ENCODE measurements around the gene CAMP. TPM values are rescaled to one million over a fixed set of nuclear protein-coding genes. Genes with fewer than 3 reads are reported as not detected.
A peak's percentile ranks its signal among the peaks of the same experiment; 100 is the strongest.
"Not testable (repeated sequence)": the region's sequence is repeated elsewhere in the genome, so short reads cannot be mapped to it uniquely, and the experiment has no call there.

CAMP gene
- total RNA-seq, 1 experiment from 2014 or later: not detected

DNA sequence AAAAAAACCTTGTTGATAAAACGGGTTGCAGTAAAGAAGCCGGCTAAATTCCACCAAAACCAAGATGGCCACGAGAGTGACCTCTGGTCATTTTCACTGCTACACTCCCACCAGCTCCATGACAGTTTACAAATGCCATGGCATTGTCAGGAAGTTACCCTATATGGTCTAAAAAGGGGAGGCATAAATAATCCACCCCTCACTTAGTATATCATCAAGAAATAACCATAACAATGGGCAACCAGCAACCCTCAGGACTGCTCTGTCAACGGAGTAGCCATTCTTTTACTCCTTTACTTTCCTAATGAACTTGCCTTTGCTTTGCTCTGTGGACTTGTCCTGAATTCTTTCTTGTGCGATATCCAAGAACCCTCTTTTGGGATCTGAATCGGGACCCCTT, 20.7 kb upstream of the CAMP start:
- no peak for DNase-seq
- H3K4me3 ChIP-seq: no peak overlapping the region
- no peaks in the 10 kb centered on the region for H3K9me3 ChIP-seq
- H3K27me3 ChIP-seq: no peaks in the 10 kb centered on the region
- no peaks in the 10 kb centered on the region for H3K36me3 ChIP-seq

DNA sequence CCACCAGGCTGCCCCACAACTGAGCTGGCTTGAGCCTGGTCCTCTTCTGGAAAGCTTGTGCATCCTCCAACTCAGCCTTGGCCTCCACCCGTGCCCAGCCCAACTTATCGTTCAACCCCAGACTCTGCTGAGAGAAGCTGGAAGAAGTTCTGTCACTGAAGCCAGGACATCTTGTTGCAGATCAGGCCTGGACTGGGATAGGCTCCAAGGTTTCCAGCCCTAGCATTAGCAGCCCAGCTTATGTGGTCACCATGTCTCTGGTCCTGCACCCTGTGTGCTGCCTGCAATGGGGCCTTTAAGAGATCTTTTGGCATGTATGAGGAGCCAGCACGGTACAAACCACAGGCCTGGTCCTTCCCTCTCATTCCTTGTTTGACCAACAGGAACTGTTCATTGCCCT, 15.2 kb upstream of the CAMP start:
- Histone ChIP-seq H3K9me3 (no peaks in the 10 kb centered on the region), H3K27me3 (no peaks in the 10 kb centered on the region), H3K36me3 (no peaks in the 10 kb centered on the region), H3K4me3 (no peak overlapping the region)
- DNase-seq: no peak

DNA sequence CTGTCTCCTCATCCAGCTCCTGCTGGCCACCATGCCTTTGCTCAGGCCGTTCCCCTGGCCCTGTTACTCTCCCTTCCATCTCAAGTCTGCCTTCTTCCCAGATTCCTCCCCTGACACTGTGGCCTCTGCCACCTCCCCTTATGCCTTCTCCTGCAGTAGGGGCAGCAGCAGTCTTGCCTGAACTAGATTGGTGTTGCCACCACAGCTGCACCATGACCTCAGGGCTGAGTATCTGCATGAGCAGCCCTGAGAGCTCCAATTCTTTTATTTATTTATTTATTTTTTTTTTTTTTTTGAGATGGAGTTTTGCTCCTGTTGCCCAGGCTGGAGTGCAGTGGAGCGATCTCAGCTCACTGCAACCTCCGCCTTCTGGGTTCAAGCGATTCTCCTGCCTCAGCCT, 13.8 kb upstream of the CAMP start:
- H3K36me3 ChIP-seq: no peaks in the 10 kb centered on the region
- no peaks in the 10 kb centered on the region for H3K9me3 ChIP-seq
- H3K27me3 ChIP-seq: no peaks in the 10 kb centered on the region
- H3K4me3 ChIP-seq: no peak overlapping the region
- DNase-seq: no peak

DNA sequence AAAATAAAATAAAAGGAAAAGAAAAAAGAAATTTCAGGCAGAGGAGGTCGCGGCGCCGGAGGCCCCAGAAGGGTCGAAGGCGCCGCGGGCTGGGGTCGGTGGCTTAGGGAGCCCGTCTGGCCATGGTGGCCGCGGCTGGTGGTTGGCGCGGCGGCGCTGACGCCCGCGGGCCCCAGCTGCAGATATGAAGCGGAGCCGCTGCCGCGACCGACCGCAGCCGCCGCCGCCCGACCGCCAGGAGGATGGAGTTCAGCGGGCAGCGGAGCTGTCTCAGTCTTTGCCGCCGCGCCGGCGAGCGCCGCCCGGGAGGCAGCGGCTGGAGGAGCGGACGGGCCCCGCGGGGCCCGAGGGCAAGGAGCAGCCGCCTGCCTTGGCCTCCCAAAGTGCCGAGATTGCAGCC, 12.8 kb upstream of the CAMP start:
- not testable (repeated sequence) for H3K27me3 ChIP-seq, DNase-seq, H3K9me3 ChIP-seq, H3K4me3 ChIP-seq, H3K36me3 ChIP-seq

DNA sequence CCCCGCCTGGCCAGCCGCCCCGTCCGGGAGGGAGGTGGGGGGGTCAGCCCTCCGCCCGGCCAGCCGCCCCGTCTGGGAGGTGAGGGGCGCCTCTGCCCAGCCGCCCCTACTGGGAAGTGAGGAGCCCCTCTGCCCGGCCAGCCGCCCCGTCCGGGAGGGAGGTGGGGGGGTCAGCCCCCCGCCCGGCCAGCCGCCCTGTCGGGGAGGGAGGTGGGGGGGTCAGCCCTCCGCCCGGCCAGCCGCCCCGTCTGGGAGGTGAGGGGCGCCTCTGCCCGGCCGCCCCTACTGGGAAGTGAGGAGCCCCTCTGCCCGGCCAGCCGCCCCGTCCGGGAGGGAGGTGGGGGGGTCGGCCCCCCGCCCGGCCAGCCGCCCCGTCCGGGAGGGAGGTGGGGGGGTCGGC, 11.5 kb upstream of the CAMP start:
- not testable (repeated sequence) for H3K4me3 ChIP-seq, H3K27me3 ChIP-seq, H3K9me3 ChIP-seq, H3K36me3 ChIP-seq, DNase-seq

DNA sequence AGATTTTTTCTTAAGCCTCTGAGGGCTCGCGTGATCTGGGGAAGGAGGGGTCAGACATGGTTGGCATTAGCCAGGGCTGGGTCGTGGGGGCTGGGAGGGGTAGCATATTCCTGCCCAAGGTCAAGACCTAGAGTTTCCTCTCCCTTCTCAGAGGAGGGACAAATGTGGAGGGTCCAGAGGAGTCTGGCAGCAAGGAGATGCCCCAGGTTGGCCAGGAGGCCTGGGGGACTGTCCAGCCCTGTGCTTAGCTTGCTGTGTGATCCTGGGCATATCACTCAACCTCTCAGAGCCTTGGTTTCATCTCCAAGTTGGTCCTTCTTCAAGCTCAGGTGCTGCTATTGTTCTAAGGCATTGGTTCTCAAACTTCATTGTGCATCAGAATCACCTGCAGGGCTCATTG, 9.1 kb upstream of the CAMP start:
- H3K9me3 ChIP-seq: no peaks in the 10 kb centered on the region
- DNase-seq: no peak
- H3K36me3 ChIP-seq: no peaks in the 10 kb centered on the region
- H3K27me3 ChIP-seq: no peaks in the 10 kb centered on the region
- no peak overlapping the region for H3K4me3 ChIP-seq

DNA sequence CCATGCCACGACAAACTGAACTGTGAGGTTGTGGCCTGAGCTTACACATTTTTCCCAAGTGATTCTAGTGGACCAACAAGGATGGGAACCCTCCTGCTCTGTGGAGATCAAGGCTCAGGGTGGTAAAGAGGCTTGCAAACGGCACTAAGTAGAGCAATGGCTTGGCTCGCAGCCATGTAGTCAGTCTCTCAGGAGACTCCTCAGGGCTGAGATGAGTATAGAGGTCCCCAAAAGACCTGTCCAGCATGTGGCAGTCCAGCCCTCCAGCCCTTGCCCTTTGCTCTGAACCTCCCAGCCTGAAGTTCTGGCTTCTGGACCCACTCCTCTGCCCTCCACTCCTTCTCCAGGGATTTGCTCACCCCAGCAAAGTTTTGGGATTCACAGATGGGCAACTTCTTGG, 8.3 kb upstream of the CAMP start:
- no peak for DNase-seq

DNA sequence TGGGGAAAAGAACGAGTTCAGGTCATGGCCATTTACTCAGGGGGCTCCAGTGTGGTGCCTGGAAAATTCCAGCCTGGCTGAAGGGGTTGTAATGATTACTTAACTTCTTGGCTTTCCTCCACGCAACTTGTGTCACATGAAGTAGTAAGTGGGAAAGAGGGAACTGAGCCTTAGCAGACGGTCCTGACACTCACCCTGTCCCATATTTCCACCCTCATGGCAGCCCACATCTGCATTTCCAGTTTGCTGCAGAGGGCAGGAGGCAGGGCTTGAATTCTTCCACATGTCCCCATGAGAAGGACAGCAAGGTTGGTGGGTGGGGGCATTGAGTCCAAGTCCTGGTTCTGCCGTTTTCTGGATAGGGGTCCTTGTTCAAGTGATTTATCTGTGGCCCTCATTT, 7.8 kb upstream of the CAMP start:
- Histone ChIP-seq H3K27me3 (no peaks in the 10 kb centered on the region), H3K4me3 (no peak overlapping the region), H3K36me3 (no peaks in the 10 kb centered on the region), H3K9me3 (no peaks in the 10 kb centered on the region)
- no peak for DNase-seq

More for the DNA sequence above, 8.3 kb upstream of the CAMP start:
- no peaks in the 10 kb centered on the region for H3K9me3 ChIP-seq
- H3K36me3 ChIP-seq: no peaks in the 10 kb centered on the region
- H3K4me3 ChIP-seq: no peak overlapping the region
- no peaks in the 10 kb centered on the region for H3K27me3 ChIP-seq

DNA sequence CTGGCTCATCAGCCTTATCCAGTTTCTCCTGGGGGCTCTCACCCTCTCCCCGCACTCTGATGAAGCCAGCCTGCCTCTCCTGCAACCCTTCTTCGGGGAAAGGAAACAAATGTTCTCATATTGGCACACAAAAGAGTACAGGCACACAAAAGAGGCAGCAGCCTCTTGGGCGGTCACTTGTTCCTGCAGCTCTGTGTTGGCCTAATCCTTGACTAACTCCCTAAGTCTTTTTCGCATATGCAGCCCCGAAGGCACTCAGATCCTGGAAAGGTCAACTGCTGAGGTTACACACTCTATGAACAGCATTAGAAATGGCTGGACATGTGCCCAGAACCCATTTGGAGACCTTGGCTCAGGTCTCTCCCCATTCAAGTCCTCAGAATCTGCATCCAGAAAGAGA, 7.4 kb upstream of the CAMP start:
- Histone ChIP-seq H3K9me3 (no peaks in the 10 kb centered on the region), H3K27me3 (no peaks in the 10 kb centered on the region), H3K36me3 (no peaks in the 10 kb centered on the region), H3K4me3 (no peak overlapping the region)
- DNase-seq: no peak

DNA sequence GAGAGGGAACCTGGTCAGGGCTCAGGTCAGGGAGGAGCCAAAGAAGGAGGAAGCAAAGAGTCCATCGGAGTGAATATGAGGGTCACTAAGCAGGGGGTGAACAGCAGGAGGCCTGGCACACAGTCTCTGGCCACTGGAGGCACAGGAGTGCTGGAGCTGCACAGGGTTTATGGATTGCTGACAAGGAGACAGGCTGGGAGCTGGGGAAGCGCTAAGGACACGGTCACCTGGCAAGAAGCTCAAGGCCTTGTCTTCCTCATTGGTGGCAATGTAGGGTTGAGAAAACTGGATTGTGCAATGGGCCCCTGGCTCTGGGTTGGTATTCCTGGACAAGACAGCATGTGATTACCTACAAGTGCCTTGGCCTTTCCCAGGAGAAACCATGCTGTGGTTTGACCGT, 5.8 kb upstream of the CAMP start:
- Histone ChIP-seq H3K27me3 (no peaks in the 10 kb centered on the region), H3K9me3 (no peaks in the 10 kb centered on the region), H3K36me3 (no peaks in the 10 kb centered on the region), H3K4me3 (no peak overlapping the region)
- no peak for DNase-seq

DNA sequence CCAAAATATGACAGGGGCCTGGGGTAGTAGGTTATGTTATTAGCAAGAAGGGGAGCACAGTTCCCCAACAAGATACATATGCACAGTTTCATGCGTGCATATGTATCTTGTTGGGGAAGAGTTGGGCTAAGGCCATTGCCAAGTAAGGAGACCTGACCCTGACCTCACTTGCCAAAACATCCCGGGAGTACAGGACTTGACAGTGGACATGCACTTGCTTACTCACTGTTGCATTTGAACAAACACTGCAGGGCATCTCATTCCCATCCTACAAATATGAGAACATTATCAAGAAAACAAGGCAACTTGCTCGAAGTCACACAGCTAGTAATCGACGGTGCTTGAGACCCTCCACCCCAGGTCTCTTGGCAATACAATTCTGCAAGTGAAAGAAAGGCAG, 4.8 kb upstream of the CAMP start:
- H3K4me3 ChIP-seq: no peak overlapping the region
- no peak for DNase-seq
- no peaks in the 10 kb centered on the region for H3K27me3 ChIP-seq
- H3K9me3 ChIP-seq: no peaks in the 10 kb centered on the region
- no peaks in the 10 kb centered on the region for H3K36me3 ChIP-seq

DNA sequence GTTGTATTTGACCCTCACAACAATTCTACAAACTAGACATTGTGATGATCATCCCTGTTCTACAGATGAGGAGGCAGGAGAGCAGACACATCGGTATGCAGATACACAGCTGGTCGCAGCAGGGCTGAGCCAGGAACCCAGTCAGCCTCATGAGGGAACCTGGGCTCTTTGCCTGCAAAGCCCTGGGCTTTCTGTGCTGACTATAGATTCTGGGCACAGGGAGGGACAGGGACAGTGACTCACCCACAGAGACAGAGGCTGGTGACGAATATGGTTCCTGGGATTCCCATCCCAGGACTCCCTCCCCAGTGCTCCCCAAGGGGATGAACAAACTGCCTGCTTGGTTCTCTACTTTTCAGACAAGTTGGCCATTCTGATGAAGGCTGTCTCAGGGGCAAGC, 3.8 kb upstream of the CAMP start:
- H3K27me3 ChIP-seq: no peaks in the 10 kb centered on the region
- no peak overlapping the region for H3K4me3 ChIP-seq
- peak; percentile 67 for DNase-seq
- no peaks in the 10 kb centered on the region for H3K9me3 ChIP-seq
- H3K36me3 ChIP-seq: no peaks in the 10 kb centered on the region

DNA sequence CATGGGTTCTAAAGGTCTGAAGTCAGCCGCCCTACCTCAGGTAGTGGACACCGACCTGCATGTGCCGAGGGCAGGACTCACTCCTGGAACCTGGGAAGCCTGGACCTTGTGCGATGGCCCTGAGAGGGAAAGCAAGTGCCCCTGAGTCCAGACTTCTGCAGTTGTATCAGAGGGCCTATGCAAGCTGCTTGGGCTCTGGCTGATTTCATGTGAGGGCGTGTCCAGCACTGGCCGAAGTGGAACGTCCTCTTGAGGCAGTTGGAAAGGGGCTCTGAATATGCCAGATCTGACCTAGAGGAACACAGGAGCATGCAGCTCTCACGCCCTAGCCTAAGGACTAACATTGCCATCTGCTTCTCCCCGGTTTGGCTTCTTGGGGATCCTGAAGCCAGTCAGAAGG, 2.5 kb upstream of the CAMP start:
- Histone ChIP-seq H3K9me3 (no peaks in the 10 kb centered on the region), H3K27me3 (no peaks in the 10 kb centered on the region), H3K36me3 (no peaks in the 10 kb centered on the region), H3K4me3 (no peak overlapping the region)
- DNase-seq: no peak

DNA sequence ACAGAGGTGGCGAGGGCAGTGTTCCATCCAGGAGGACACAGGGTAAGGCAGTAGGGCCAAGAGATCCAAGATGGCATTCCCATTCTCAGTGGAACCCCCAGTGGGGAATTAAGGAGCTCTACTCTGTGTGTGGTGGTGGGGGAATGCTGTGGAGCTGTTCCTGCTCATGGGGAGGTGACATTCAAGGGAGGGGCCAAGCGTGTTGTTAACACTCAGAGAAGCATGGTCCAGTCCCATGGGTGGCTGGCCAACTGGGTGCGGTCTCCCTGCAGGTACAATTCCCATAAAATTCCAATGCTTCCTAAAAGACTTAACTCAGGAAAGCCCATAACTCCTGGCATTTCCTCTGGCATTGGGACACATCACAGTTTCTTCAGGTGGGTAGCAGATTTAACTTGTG, 2.3 kb downstream of the CAMP start:
- no peak for DNase-seq
- Histone ChIP-seq H3K36me3 (no peaks in the 10 kb centered on the region), H3K9me3 (no peaks in the 10 kb centered on the region), H3K27me3 (no peaks in the 10 kb centered on the region), H3K4me3 (no peak overlapping the region)

DNA sequence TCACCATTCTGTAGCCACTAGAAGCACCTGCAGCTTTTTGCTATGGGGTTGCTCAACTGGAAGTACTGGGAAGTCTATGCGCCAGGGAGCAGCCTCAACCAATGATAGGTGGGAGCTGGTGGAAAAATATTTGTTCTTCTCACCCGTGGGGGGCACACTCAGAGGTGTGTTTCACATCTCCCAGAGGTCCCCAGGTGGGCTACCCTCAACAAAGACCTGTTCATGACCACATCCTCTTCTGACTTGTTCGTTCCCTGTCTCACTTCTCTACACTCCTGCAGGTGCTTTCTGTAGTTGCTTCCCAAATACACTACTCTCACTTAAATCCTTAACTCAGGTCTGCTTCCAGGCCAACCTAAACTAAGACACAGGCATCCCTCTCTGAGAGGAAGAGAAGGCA, 3.6 kb downstream of the CAMP start:
- Histone ChIP-seq H3K4me3 (no peak overlapping the region), H3K9me3 (no peaks in the 10 kb centered on the region), H3K27me3 (no peaks in the 10 kb centered on the region), H3K36me3 (no peaks in the 10 kb centered on the region)
- no peak for DNase-seq

DNA sequence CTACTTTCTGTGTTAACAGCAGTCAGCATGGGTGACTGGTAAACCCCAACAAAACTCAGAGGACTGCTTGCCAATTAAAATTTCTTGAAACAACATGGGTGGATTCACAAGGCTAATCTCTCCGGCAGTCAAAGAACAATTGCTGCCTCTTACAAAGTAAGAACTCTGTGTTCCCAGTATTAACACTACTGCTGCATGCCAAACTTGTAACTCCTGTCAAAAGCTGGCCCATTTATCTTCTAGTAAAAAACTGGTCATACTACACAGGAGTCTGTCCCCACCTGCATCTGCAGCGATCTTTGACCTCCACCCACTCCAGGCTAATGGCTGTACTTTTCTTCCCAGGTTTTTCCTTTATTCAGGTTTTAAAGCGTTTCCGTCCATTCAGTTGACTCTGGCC, 8.9 kb downstream of the CAMP start:
- H3K36me3 ChIP-seq: no peaks in the 10 kb centered on the region
- no peak for DNase-seq
- H3K27me3 ChIP-seq: no peaks in the 10 kb centered on the region
- no peaks in the 10 kb centered on the region for H3K9me3 ChIP-seq
- no peak overlapping the region for H3K4me3 ChIP-seq

DNA sequence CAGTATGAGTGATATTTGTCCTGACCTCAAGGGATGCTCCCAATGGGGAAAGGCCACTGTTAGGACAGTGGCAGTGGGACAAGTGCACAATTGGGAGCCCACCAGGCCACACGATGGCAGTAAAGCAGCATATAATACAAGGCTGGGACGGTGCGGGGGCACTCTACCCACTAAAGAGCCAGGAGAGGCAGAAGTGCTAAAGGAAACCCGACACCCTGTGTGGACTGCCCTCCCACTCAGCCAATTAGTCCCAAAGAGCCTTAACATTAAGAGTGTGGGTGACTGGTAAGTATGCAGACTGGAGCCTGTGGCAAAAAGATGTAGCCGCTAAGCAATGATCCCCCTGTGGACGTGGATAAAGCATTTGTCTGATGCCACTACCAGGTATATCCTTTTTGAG, 9.4 kb downstream of the CAMP start:
- Histone ChIP-seq H3K36me3 (no peaks in the 10 kb centered on the region), H3K27me3 (no peaks in the 10 kb centered on the region), H3K4me3 (peak overlapping the region; percentile 21), H3K9me3 (no peaks in the 10 kb centered on the region)
- DNase-seq: peak; percentile 64

DNA sequence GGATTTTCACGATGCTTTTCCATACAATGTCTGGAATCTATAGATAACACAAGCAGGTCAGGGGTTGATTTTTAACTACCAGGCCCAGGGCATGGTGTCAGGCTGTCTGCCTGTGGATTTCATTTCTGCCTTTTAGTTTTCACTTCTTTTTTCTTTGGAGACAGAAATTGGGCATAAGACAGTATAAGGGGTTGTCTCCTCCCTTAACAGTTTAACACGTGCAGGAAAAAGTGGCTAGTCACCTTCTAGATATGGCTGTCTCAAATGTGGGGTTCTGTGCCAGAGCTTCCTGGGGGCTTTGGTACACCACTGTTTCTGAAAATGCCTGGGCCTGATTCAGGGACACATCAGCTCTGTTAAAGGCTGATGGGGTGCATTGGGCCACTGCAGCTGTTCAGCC, 10.2 kb downstream of the CAMP start:
- no peaks in the 10 kb centered on the region for H3K9me3 ChIP-seq
- DNase-seq: no peak
- H3K36me3 ChIP-seq: no peaks in the 10 kb centered on the region
- no peak overlapping the region for H3K4me3 ChIP-seq
- H3K27me3 ChIP-seq: no peaks in the 10 kb centered on the region

DNA sequence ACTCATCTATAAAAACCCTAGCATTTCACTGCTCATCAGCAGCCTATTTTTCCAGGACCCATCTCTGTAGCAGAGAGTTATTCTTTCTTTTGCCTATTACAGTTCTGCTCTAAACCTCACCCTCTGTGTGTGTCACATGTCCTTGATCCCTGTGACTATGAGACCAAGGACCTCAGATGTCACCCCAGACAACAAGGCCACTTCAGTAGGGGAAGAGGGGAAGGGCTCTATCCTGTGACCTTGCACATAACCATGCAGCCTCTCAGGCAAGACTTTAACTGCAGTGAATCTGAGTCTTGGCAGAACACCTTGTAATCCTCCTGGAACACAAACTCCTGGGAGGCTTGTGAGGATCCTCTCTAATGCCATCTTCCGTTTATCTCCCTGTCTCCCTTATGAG, 13.2 kb downstream of the CAMP start:
- no peak for DNase-seq
- H3K4me3 ChIP-seq: no peak overlapping the region
- no peaks in the 10 kb centered on the region for H3K27me3 ChIP-seq
- no peaks in the 10 kb centered on the region for H3K36me3 ChIP-seq
- no peaks in the 10 kb centered on the region for H3K9me3 ChIP-seq
